Measurements from ENCODE around the gene CCDC50. TPM values are rescaled to one million over a fixed set of nuclear protein-coding genes. Genes with fewer than 3 reads are reported as not detected.

The CCDC50 gene
- total and polyA plus RNA-seq, 2 of the 8 experiments (the other 6 are each of a cell fraction or from before 2014, with no cell fraction given) = 7.3 to 19.2 TPM

- Histone ChIP-seq H3K27me3 (replicated peaks in 1 of 4; ENCODE audit: control insufficient read depth in 3 of 4, extremely low read depth in 1 of 4, insufficient read depth in 3 of 4, low read length in 3 of 4) (no peaks in the 10 kb centered on the region), H3K23me2 (ENCODE audit: low read depth, low read length) (no peaks in the 10 kb centered on the region), H4K8ac (ENCODE audit: extremely low read depth, insufficient read depth, low read length) (no peak overlapping the region), H3K18ac (ENCODE audit: extremely low read depth, low read length) (no peak overlapping the region), H3K4ac (replicated peaks; ENCODE audit: insufficient read length, low read depth, low read length) (no peak overlapping the region), H2BK5ac (ENCODE audit: low read depth, low read length) (no peak overlapping the region), H3K36me3 (ENCODE audit: control insufficient read depth in 2 of 4, insufficient read depth in 4 of 4, low read length in 3 of 4) (no peaks in the 10 kb centered on the region), H2BK15ac (ENCODE audit: low read length) (no peak overlapping the region), H2AFZ (ENCODE audit: low read length) (no peak overlapping the region), H4K5ac (ENCODE audit: insufficient read length, low read depth, low read length) (no peak overlapping the region), H2BK20ac (ENCODE audit: low read length) (no peak overlapping the region), H3K4me1 (replicated peaks in 1 of 4; ENCODE audit: control insufficient read depth in 3 of 4, insufficient read depth in 4 of 4, low read length in 3 of 4) (no peaks in the 10 kb centered on the region), H3K4me2 (ENCODE audit: insufficient read depth in 1 of 2, low read depth in 2 of 2, low read length in 2 of 2) (no peak overlapping the region), H4K91ac (replicated peaks; ENCODE audit: insufficient read length, low read length) (no peak overlapping the region), H3K27ac (ENCODE audit: low read depth, low read length) (no peak overlapping the region), H2AK5ac (ENCODE audit: low read depth, low read length) (no peak overlapping the region), H3K56ac (replicated peaks; ENCODE audit: insufficient read length, low read depth, low read length) (no peak overlapping the region), H2BK12ac (ENCODE audit: low read depth, low read length) (no peak overlapping the region), H3K14ac (ENCODE audit: insufficient read length) (no peak overlapping the region), H3K79me2 (ENCODE audit: control insufficient read depth in 1 of 2, insufficient read depth in 2 of 2, low read length in 2 of 2) (no peaks in the 10 kb centered on the region), H2BK120ac (replicated peaks; ENCODE audit: low read depth, low read length) (no peak overlapping the region), H3K79me1 (ENCODE audit: low read depth, low read length) (no peaks in the 10 kb centered on the region), H3K23ac (ENCODE audit: insufficient read length) (no peak overlapping the region), H3K4me3 (ENCODE audit: extremely low read depth in 1 of 4, insufficient read depth in 2 of 4, low read depth in 3 of 4, low read length in 4 of 4) (no peak overlapping the region), H3K9ac (replicated peaks in 1 of 4; ENCODE audit: extremely low read depth in 1 of 4, low read depth in 3 of 4, low read length in 3 of 4) (no peak overlapping the region), H3K9me3 (ENCODE audit: insufficient read depth in 2 of 2, low read depth in 1 of 2, low read length in 1 of 2) (no peaks in the 10 kb centered on the region), H4K20me1 (replicated peaks in 1 of 2; ENCODE audit: control insufficient read depth in 1 of 2, insufficient read depth in 2 of 2, low read length in 2 of 2) (no peaks in the 10 kb centered on the region)
- 87% methylated on average over 2 of the region's 2 CpGs; no CpG with 5 or more reads in 1 of the 2 experiments for WGBS, 2 experiments (ENCODE audit: extremely low coverage in 1 of 2, insufficient coverage in 1 of 2, insufficient read length in 1 of 2, insufficient replicate concordance in 2 of 2, low coverage in 1 of 2, low lambda C conversion rate in 2 of 2, missing lambda C conversion rate in 1 of 2)
- FAIRE-seq (no peak), DNase-seq (ENCODE audit: low read depth in 1 of 2, low spot score in 2 of 2) (no peak)
- ChIA-PET POLR2A (ENCODE audit: partially characterized antibody) (no interaction called here), CTCF (ENCODE audit: partially characterized antibody) (interaction anchor here (2.0 kb wide), 1 partner anchor 389 kb away, joined by 8 read pairs; no protein-coding TSS in a partner anchor)
- TF ChIP-seq SP4 (IDR thresholded peaks at IDR 0.05; ENCODE audit: low read length) = no peak
- no peak for TF ChIP-seq YY1 (IDR thresholded peaks at IDR 0.05; ENCODE audit: low read depth, low read length)
- TF ChIP-seq ATF3 (IDR thresholded peaks at IDR 0.05; ENCODE audit: insufficient read depth, low read depth, low read length) = no peak
- no peak for TF ChIP-seq CTCF (IDR thresholded peaks at IDR 0.05; ENCODE audit: control extremely low read depth in 1 of 3, insufficient read depth in 1 of 3, low read depth in 1 of 3, low read length in 3 of 3)
- no peak for TF ChIP-seq SP2 (IDR thresholded peaks at IDR 0.05; ENCODE audit: low read length)
- TF ChIP-seq BRCA1 (IDR thresholded peaks at IDR 0.05; ENCODE audit: low read depth, low read length) = no peak
- TF ChIP-seq TAF7 (optimal IDR thresholded peaks at IDR 0.05; ENCODE audit: borderline replicate concordance, low read depth, low read length) = no peak
- TF ChIP-seq SIX5 (IDR thresholded peaks at IDR 0.05; ENCODE audit: low read depth, low read length) = no peak
- TF ChIP-seq TCF12 (IDR thresholded peaks at IDR 0.05; ENCODE audit: low read depth, low read length) = no peak
Observed at GRCh38 chr3:191420771-191421170, 91.6 kb downstream of the CCDC50 start.

Data from H1 (cell line).